A549 treated with ZK216348 at 1 μM for 4 hours (cell line): ENCODE measurements around the gene PSME3. TPM values are rescaled to one million over a fixed set of nuclear protein-coding genes. Genes with fewer than 3 reads are reported as not detected.

Experiments
- total RNA-seq: library from RNA; stranded (reverse); fragments of 200-300 nt; extraction: Qiagen RNA extraction; gene quantifications from 5 replicates; pipeline ENCODE4 v1.2.3, GENCODE V29; 2022; ENCODE audit warnings: low read depth

PSME3 gene
- 235 to 258 TPM (median 245 TPM) in 5 replicates for total RNA-seq

GRCh38 chr17:42832934-42833766 lies at the start of gene PSME3:
Gene PSME3, plus strand, starts transcription at chr17:42833397. Its CDS starts 235 bp downstream, at chr17:42833632.

DNA sequence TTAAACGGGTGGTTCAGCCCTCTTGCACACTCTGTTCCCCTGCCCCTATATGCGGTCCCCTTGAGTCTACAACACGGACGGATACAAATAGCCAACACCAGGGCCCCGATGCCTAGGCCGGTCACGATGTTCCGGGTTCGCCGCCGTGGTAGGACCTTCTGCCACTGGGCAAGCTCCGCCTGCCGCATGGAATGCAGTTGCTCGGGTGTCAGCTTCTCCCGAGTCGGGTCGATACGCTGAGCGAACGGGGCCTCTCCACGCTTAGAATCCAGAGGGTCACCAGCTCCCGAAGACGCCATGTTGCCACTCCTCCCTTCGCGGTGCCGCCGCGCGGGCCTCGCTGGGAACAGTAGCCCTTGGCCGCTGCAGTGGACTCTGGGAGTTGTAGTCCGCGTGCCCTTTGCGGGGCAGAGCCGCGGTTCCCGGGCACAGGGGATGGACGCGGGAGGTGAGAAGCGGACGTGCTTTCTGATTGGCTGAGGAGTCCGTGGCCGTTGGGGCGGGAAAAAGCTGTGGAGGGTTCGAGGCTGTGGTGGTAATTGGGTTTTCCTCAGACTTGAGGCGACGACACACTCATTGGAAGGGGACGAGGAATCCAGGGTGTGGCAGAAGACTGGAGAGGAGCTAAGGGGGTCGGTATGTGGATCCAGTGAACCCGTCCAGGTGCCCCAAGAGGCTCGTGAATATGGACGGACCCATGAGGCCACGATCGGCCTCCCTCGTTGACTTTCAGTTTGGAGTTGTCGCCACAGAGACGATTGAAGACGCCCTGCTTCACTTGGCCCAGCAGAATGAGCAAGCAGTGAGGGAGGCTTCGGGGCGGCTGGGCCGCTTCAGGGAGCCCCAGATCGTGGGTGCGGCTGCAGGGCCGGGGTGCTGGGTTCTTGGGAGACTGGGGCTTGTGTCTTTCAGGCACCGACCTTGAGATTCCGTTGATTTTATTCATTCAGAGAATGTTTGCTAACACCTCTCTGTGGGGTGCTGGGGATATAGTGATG lies 34.5 kb upstream of the PSME3 start, which contains the start of the genes CNTD1 and COA3:
CNTD1 (plus strand) TSS at position 479 of the 998 bp plus-strand sequence; CDS start at position 686, 207 bp downstream.
COA3 (minus strand) TSS at position 322 of the 998 bp plus-strand sequence; CDS start at position 299, 23 bp downstream.

DNA sequence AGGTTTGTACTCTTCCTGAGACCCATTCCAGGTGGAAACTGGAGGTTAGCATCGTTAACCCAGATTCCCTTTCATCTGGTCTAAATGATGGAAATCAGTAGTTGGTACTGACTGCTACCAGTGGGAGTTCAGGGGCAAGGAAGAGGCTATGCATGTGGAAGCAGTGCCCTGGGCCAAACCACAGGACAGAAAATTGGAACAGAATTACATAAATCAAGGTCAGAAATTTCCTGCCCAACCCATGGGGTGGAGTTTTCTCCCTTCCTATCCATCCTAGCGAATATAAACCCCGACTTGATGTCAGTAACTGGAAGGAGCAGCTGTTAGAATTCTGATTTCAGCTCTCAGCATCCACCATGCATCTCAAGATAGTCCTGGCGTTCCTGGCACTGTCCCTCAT lies 11.1 kb downstream of the PSME3 start, which contains the start of gene AOC2:
AOC2 (plus strand) TSS at position 310 of the 400 bp plus-strand sequence; CDS start at position 357, 47 bp downstream.

GRCh38 chr17:42850954-42851353 lies 17.8 kb downstream of the PSME3 start, which contains the start of gene AOC3:
Gene AOC3, plus strand, starts transcription at chr17:42851199. Its CDS starts 145 bp downstream, at chr17:42851344.

Other genes with a start within 250 kb of the PSME3 start
- gene RETREG3, start 224.0 kb upstream of the PSME3 start, total RNA-seq: 22.6 to 32.0 TPM (median 29.9 TPM) in 5 replicates
- gene TUBG1, start 223.7 kb upstream of the PSME3 start, total RNA-seq: 126 to 157 TPM (median 153 TPM) in 5 replicates
- gene TUBG2, start 174.1 kb upstream of the PSME3 start, total RNA-seq: 19.6 to 25.9 TPM (median 22.6 TPM) in 5 replicates
- gene PLEKHH3, start 156.4 kb upstream of the PSME3 start, total RNA-seq: 7.7 to 20.0 TPM (median 18.9 TPM) in 5 replicates
- gene CCR10, start 151.6 kb upstream of the PSME3 start, total RNA-seq: 0.18 to 0.66 TPM (median 0.53 TPM) in 5 replicates
- 3.5 to 6.5 TPM (median 6.0 TPM) in 5 replicates for gene CNTNAP1, start 150.9 kb upstream of the PSME3 start, total RNA-seq
- 10.2 to 14.6 TPM (median 13.3 TPM) in 5 replicates for gene EZH1, start 88.4 kb upstream of the PSME3 start, total RNA-seq
- 0.74 to 1.3 TPM (median 0.88 TPM) in 4 of 5 replicates, not detected in the other for gene RAMP2, start 72.2 kb upstream of the PSME3 start, total RNA-seq
- gene VPS25, start 59.9 kb upstream of the PSME3 start, total RNA-seq: 118 to 129 TPM (median 121 TPM) in 5 replicates
- 0.47 to 2.3 TPM (median 1.7 TPM) in 5 replicates for gene WNK4, start 52.8 kb upstream of the PSME3 start, total RNA-seq
- gene COA3, start 34.7 kb upstream of the PSME3 start, total RNA-seq: 92.1 to 146 TPM (median 129 TPM) in 5 replicates
- gene CNTD1, start 34.5 kb upstream of the PSME3 start, total RNA-seq: 0.18 TPM in 1 of 5 replicates, not detected in the others
- 73.4 to 105 TPM (median 80.8 TPM) in 5 replicates for gene BECN1, start 9.1 kb upstream of the PSME3 start, total RNA-seq
- gene AOC2, start 11.2 kb downstream of the PSME3 start, total RNA-seq: 1.1 to 2.5 TPM (median 1.9 TPM) in 5 replicates
- gene AOC3, start 17.8 kb downstream of the PSME3 start, total RNA-seq: 1.1 to 2.5 TPM (median 1.2 TPM) in 5 replicates
- not detected in 5 replicates for gene G6PC1, start 67.4 kb downstream of the PSME3 start, total RNA-seq
- gene AARSD1, start 131.1 kb downstream of the PSME3 start, total RNA-seq: 55.2 to 67.7 TPM (median 59.1 TPM) in 5 replicates
- 0.69 to 1.2 TPM (median 0.74 TPM) in 5 replicates for gene PTGES3L, start 146.7 kb downstream of the PSME3 start, total RNA-seq
- gene RUNDC1, start 147.2 kb downstream of the PSME3 start, total RNA-seq: 18.0 to 23.7 TPM (median 21.3 TPM) in 5 replicates
- 2,630 to 3,512 TPM (median 2,993 TPM) in 5 replicates for gene RPL27, start 165.0 kb downstream of the PSME3 start, total RNA-seq
- gene IFI35, start 173.4 kb downstream of the PSME3 start, total RNA-seq: 16.0 to 22.6 TPM (median 19.8 TPM) in 5 replicates
- gene VAT1, start 189.0 kb downstream of the PSME3 start, total RNA-seq: 202 to 253 TPM (median 231 TPM) in 5 replicates
- gene RND2, start 191.8 kb downstream of the PSME3 start, total RNA-seq: 0.13 to 0.25 TPM (median 0.16 TPM) in 4 of 5 replicates, not detected in the other